ENCODE measurements around the gene KRT16. TPM values are rescaled to one million over a fixed set of nuclear protein-coding genes. Genes with fewer than 3 reads are reported as not detected.
"Not testable (repeated sequence)": the region's sequence is repeated elsewhere in the genome, so short reads cannot be mapped to it uniquely, and the experiment has no call there.

Gene KRT16
- total RNA-seq, 2 experiments from 2014 or later: not detected

- POLR2A ChIA-PET: interaction anchor here (0.5 to 2.0 kb wide), 2 partner anchors 36 to 975 kb away, joined by 3 to 4 read pairs; partner anchors contain the start of gene EIF1
- peaks cover 2% of the 10 kb centered on the region for H3K27me3 Mint-ChIP-seq
- H3K27ac Mint-ChIP-seq: no peak overlapping the region
- H3K36me3 Mint-ChIP-seq: no peaks in the 10 kb centered on the region
- H3K4me1 Mint-ChIP-seq: peaks cover 8% of the 10 kb centered on the region
- no peak overlapping the region for H3K4me3 Mint-ChIP-seq
- ATAC-seq (ENCODE audit: low read depth): no peak
- DNase-seq: no peak
- H3K9me3 Mint-ChIP-seq: no peaks in the 10 kb centered on the region
Observed at GRCh38 chr17:41652461-41652970, 39.9 kb upstream of the KRT16 start.

GRCh38 chr17:41651625-41652460 is 39.3 kb upstream of the KRT16 start:
- Mint-ChIP-seq H3K27me3 (peaks cover 2% of the 10 kb centered on the region), H3K4me3 (no peak overlapping the region), H3K36me3 (no peaks in the 10 kb centered on the region), H3K4me1 (peaks cover 8% of the 10 kb centered on the region), H3K9me3 (no peaks in the 10 kb centered on the region), H3K27ac (no peak overlapping the region)
- no peak for ATAC-seq (ENCODE audit: low read depth)
- POLR2A ChIA-PET: interaction anchor here (0.5 to 3.9 kb wide), 2 partner anchors 37 to 974 kb away, joined by 3 to 21 read pairs; partner anchors contain the start of gene EIF1
- DNase-seq: no peak

GRCh38 chr17:41650794-41651624 is 38.4 kb upstream of the KRT16 start:
- no peak overlapping the region for H3K4me3 Mint-ChIP-seq
- DNase-seq: no peak
- H3K4me1 Mint-ChIP-seq: peaks cover 8% of the 10 kb centered on the region
- no peaks in the 10 kb centered on the region for H3K9me3 Mint-ChIP-seq
- peaks cover 2% of the 10 kb centered on the region for H3K27me3 Mint-ChIP-seq
- H3K36me3 Mint-ChIP-seq: no peaks in the 10 kb centered on the region
- POLR2A ChIA-PET: interaction anchor here (3.9 kb wide), 1 partner anchor 38 kb away, joined by 21 read pairs; the partner anchor contains the start of gene EIF1
- H3K27ac Mint-ChIP-seq: no peak overlapping the region
- ATAC-seq (ENCODE audit: low read depth): no peak

GRCh38 chr17:41649923-41650519 is 37.5 kb upstream of the KRT16 start:
- Mint-ChIP-seq H3K36me3 (no peaks in the 10 kb centered on the region), H3K27ac (no peak overlapping the region), H3K4me1 (peaks cover 8% of the 10 kb centered on the region), H3K4me3 (no peak overlapping the region), H3K9me3 (no peaks in the 10 kb centered on the region), H3K27me3 (peaks cover 2% of the 10 kb centered on the region)
- ATAC-seq (ENCODE audit: low read depth): no peak
- POLR2A ChIA-PET: interaction anchor here (2.1 to 3.9 kb wide), 2 partner anchors 15 to 39 kb away, joined by 16 to 21 read pairs; partner anchors contain the start of gene EIF1
- no peak for DNase-seq

- ATAC-seq (ENCODE audit: low read depth) (peak; percentile 81), DNase-seq (peak; percentile 93)
- Mint-ChIP-seq H3K27ac (peak overlapping the region; percentile 72), H3K27me3 (peaks cover 2% of the 10 kb centered on the region), H3K4me3 (peak overlapping the region; percentile 79), H3K36me3 (no peaks in the 10 kb centered on the region), H3K9me3 (no peaks in the 10 kb centered on the region), H3K4me1 (peaks cover 8% of the 10 kb centered on the region)
- POLR2A ChIA-PET: interaction anchor here (0.7 to 3.9 kb wide), 5 partner anchors 14 to 99 kb away, joined by 4 to 21 read pairs (median 4); partner anchors contain the start of gene EIF1
Observed at GRCh38 chr17:41648411-41649195, 36.0 kb upstream of the KRT16 start.

GRCh38 chr17:41647940-41648410 is 35.4 kb upstream of the KRT16 start:
- POLR2A ChIA-PET: interaction anchor here (1.1 to 3.9 kb wide), 4 partner anchors 15 to 99 kb away, joined by 4 to 21 read pairs (median 10); partner anchors contain the start of gene EIF1
- Mint-ChIP-seq H3K27ac (no peak overlapping the region), H3K9me3 (no peaks in the 10 kb centered on the region), H3K4me3 (peak overlapping the region; percentile 79), H3K36me3 (no peaks in the 10 kb centered on the region), H3K27me3 (peaks cover 2% of the 10 kb centered on the region), H3K4me1 (peaks cover 8% of the 10 kb centered on the region)
- ATAC-seq (ENCODE audit: low read depth): peak; percentile 74
- DNase-seq: peak; percentile 94

GRCh38 chr17:41647038-41647813 is 34.7 kb upstream of the KRT16 start:
- no peak overlapping the region for H3K27ac Mint-ChIP-seq
- no peak overlapping the region for H3K4me3 Mint-ChIP-seq
- peaks cover 8% of the 10 kb centered on the region for H3K4me1 Mint-ChIP-seq
- no peaks in the 10 kb centered on the region for H3K36me3 Mint-ChIP-seq
- DNase-seq (no peak), ATAC-seq (ENCODE audit: low read depth) (no peak)
- H3K9me3 Mint-ChIP-seq: no peaks in the 10 kb centered on the region
- POLR2A ChIA-PET: interaction anchor here (1.6 kb wide), 1 partner anchor 15 kb away, joined by 4 read pairs; no protein-coding TSS in a partner anchor
- H3K27me3 Mint-ChIP-seq: peaks cover 2% of the 10 kb centered on the region

GRCh38 chr17:41642252-41643156 is 29.9 kb upstream of the KRT16 start:
- no peak for ATAC-seq (ENCODE audit: low read depth)
- no peaks in the 10 kb centered on the region for H3K36me3 Mint-ChIP-seq
- H3K4me3 Mint-ChIP-seq: no peak overlapping the region
- peaks cover 3% of the 10 kb centered on the region for H3K27me3 Mint-ChIP-seq
- H3K27ac Mint-ChIP-seq: no peak overlapping the region
- POLR2A ChIA-PET: interaction anchor here (0.7 kb wide), 1 partner anchor 726 kb away, joined by 3 read pairs; no protein-coding TSS in a partner anchor
- DNase-seq: no peak
- H3K9me3 Mint-ChIP-seq: no peaks in the 10 kb centered on the region
- no peaks in the 10 kb centered on the region for H3K4me1 Mint-ChIP-seq

GRCh38 chr17:41640596-41640995 is 28.0 kb upstream of the KRT16 start:
- H3K36me3 Mint-ChIP-seq; H3K27ac Mint-ChIP-seq; H3K9me3 Mint-ChIP-seq; H3K27me3 Mint-ChIP-seq; H3K4me3 Mint-ChIP-seq; DNase-seq; H3K4me1 Mint-ChIP-seq; ATAC-seq (ENCODE audit: low read depth): not testable (repeated sequence)
- POLR2A ChIA-PET: interaction anchor here (2.0 kb wide), 1 partner anchor 48 kb away, joined by 4 read pairs; the partner anchor contains the start of gene EIF1

GRCh38 chr17:41639492-41640473 is 27.2 kb upstream of the KRT16 start:
- DNase-seq (no peak), ATAC-seq (ENCODE audit: low read depth) (no peak)
- no peaks in the 10 kb centered on the region for H3K4me1 Mint-ChIP-seq
- no peak overlapping the region for H3K4me3 Mint-ChIP-seq
- H3K9me3 Mint-ChIP-seq: no peaks in the 10 kb centered on the region
- peaks cover 3% of the 10 kb centered on the region for H3K27me3 Mint-ChIP-seq
- no peaks in the 10 kb centered on the region for H3K36me3 Mint-ChIP-seq
- H3K27ac Mint-ChIP-seq: no peak overlapping the region
- POLR2A ChIA-PET: interaction anchor here (2.0 kb wide), 1 partner anchor 49 kb away, joined by 4 read pairs; the partner anchor contains the start of gene EIF1

All from activated naive CD8-positive, alpha-beta T cell treated with anti-CD3 and anti-CD28 coated beads, Interleukin-2, amount 10 ng/mL, durations not matched to agents 7 days and 5 days (primary cell).